Lung microvascular endothelial cell (primary cell): Measurements from ENCODE around the gene SRGAP1. TPM values are rescaled to one million over a fixed set of nuclear protein-coding genes. Genes with fewer than 3 reads are reported as not detected.
"Not testable (repeated sequence)": the region's sequence is repeated elsewhere in the genome, so short reads cannot be mapped to it uniquely, and the experiment has no call there.

Source experiments
- DNase-seq, 2 donors: peaks; one replicate each; pipeline versions ENCODE4 v3.0.0 to v3.0.0-alpha.2; 2010; ENCODE audit warnings: low read depth in 2 of 2
- total RNA-seq: library from RNA; depleted of rRNA; stranded (reverse); fragments of >200 nt; gene quantifications from 2 replicates; pipeline ENCODE4 v1.2.1, GENCODE V29; 2014

SRGAP1 gene
- total RNA-seq, 1 donor from 2014 or later, result 2.2 TPM

DNA sequence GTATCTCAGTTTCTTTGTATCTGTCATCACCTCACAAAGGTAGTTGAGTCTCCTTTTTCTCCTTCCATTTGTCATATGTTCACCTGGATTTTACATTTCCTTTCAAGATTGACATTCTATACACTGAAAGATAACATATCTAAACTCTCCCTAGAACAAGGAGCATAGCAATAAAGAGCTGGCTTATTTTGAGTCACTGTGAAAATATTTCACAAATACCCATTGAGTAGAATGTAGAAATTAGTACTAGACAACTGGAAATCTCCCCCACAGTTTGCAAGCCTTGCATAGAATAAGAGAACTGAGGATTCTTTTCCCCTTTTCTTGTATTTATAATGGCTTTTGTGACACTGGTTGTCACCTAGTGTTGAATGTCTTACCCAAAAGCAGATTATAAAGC is 266.4 kb downstream of the SRGAP1 start:
- no peak for DNase-seq

DNA sequence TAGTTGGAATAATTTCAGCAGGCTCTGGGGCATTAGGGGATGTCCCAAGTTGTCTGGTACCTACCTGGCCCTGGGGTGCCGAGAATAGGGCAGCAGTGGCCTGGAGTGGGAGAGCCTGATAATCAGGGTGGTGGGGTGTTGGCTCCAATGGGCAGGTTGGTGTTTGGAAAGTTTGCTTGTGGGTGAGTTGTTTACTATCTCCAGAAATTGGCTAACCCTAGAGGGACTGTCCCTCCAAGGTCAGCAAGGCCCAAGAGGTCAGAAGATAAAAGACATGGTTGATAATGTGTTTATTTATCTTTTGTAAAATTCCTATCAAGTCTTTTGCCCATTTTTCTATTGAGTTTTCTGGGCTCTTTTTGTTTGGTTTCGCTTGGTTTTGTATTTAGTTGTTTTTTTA is 272.5 kb downstream of the SRGAP1 start:
- no peak for DNase-seq

DNA sequence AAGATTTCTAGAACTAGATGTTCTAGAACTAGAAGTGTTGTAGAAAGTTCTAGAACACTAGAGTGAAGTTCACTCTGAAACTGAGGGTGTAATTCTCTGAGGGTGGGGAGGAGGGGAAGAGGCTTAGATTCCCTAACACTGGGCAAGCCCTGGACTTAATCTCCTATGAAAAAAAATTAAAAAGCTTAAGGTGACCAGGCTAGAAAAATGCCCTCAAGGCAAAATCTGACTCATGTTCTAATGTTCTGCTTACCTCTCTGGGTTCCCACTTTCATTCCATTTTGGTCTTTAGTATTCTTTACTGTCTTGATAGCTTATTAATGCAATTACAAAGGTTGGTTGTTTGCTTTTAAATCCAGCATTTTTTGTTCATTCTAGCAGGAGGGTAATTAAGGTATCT is 276.1 kb downstream of the SRGAP1 start:
- DNase-seq, result no peak

DNA sequence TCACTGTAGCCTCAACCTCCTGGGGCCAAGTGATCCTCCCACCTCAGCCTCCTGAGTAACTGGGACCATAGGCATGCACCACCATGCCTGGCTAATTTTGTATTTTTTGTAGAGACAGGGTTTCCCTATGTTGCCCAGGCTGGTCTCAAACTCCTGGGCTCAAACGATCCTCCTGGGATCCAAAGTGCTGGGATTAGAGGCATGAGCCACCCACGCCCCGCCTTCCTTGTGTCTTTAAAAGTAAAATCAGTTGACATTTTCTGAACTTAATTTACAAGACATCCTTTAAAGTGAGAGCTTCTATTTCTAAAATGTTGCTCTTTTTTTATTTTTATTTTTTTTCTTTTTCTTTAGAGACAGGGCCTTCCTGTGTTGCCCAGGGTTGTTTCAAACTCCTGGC is 276.6 kb downstream of the SRGAP1 start:
- DNase-seq, result not testable (repeated sequence)

DNA sequence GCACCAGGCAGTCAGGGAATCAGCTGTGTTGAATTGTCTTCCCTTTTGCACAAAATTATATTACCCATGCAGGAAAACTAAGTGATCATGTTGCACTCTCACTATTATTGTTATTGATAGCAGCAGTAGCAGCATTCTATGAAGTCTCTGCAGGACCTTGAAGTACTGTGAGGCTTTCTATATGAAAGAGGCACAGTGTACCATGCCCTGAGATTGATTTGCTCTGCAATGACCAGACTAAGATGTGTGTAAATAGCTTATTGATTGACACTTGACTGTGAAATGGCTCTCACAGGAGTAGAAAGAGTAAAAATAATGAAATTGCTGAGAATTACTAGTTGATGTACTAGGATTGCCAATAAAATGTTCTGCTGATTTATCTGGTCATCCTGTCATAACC is 277.7 kb downstream of the SRGAP1 start:
- DNase-seq, result no peak

DNA sequence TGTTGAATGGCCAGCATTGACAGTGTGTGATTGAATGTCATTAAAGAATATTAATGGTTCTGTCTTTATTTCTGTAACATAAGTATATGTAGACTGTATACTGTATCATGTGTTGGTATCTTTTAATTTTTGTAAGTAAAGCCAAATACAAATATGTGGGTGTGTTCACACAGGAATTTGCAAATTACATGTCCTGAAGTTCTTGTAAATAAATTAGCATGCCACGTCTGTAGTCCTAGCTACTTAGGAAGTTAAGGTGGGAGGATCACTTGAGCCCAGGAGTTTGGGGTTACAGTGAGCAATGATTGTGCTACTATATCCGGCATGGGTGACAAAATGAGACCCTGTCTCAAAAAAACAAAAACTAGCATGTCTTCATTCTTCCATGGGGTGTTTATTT is 278.5 kb downstream of the SRGAP1 start:
- DNase-seq, result no peak

DNA sequence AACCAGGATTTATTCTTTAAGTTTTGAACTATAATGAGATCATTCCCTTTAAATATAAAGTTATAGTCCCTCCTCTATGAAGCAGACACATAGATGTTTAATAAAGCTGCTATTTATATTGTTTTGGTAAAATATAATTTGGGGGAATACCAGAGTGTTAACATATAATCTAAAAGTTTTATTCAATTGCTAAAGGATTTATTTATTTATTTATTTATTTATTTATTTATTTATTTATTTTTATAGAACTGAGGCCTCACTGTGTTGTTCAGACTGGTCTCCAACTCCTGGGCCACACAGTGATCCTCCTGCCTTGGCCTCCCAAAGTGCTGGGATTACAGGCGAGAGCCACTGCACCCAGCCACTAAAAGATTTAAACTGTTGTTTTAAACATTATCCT is 278.9 kb downstream of the SRGAP1 start:
- DNase-seq, result no peak

DNA sequence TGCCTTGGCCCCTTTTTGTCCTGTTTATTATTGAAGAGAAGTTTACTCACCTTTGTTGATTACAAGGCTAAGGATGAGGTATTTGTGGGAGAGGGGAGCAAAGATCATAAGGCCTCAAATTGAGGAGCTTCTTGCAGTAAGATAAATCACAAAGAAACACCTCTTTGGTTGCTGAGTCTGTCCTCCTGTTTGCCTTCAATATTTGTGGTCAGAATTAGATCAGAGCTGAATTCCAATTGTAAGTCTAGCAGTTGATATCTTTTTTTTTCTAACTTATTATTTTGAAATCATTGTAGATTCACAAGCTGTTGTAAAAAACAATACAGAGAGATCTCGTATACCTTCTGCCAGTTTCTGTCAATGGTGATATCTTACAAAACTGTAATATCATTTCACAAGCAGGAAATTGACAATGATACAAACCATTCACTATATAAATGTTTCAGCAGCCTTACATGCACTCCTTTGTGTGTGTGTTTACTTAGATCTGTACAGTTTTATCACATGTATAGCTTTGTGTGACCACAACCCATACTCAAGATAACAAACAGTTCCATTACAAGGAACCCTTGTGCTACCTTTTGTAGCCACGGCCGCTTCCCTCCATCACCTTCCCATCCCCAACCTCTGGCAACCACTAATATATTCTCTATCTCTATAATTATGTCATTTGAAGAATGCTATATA is 280.2 kb downstream of the SRGAP1 start:
- DNase-seq, result no peak

DNA sequence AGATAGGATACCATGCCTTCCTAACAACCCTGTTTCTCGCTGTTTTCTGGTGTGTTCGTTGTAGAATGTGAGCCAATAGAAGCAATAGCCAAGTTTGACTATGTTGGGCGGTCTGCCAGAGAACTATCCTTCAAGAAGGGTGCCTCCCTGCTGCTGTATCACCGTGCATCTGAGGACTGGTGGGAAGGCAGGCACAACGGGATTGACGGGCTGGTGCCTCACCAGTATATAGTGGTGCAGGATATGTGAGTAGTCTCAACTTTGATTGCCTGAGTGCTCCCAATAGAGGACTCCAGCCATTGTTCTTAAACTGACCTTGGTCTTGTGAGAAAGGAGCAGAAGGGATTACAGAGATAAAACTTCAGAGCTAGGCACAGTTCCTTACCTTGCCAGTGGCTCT is 281.4 kb downstream of the SRGAP1 start:
- DNase-seq, result no peak

DNA sequence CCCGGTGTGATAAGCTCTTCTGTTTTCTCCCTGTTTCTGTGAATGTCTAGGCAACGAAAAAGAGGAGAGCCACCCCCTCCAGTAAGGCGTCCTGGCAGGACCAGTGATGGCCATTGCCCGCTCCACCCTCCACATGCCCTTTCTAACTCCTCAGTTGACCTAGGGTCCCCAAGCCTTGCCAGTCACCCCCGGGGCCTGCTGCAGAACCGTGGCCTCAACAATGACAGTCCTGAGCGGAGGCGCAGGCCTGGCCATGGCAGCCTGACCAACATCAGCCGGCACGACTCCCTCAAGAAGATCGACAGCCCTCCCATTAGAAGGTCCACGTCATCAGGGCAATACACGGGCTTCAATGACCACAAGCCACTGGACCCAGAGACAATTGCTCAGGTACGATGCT is 283.3 kb downstream of the SRGAP1 start:
- no peak for DNase-seq

DNA sequence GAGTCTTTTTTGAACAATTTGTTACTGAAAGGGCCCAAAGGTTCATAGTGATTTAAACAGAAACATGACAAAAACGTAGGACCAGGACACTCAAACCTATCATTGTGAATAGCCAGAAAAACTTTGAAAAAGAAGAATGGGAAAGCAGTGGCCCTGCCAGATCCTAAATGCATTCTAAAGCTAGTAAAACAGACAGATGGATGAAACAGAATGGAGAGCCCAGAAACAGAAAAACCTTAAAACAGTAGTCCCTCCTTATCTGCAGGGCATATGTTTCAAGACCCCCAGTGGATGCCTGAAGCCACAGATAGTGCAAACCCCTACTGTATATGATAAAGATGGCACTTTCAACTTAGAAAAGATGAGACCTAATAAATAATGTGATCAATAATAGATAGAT is 283.9 kb downstream of the SRGAP1 start:
- DNase-seq, result no peak

DNA sequence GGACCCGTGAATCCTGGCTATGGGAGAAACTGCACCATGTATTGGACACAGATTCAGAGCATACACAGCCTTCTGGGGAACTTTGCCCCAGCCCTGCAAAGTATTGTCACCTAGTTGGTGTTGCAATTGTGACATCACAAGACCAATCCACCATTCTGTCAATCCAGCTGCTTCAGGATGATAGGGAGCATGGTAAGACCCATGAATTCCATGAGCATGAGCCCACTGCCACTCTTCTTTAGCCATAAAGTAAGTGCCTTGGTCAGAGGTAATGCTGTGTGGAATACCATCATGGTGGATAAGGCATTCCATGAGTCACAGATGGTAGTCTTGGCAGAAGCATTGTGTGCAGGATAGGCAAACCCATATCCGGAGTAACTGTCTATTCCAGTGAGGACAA is 286.0 kb downstream of the SRGAP1 start:
- not testable (repeated sequence) for DNase-seq

DNA sequence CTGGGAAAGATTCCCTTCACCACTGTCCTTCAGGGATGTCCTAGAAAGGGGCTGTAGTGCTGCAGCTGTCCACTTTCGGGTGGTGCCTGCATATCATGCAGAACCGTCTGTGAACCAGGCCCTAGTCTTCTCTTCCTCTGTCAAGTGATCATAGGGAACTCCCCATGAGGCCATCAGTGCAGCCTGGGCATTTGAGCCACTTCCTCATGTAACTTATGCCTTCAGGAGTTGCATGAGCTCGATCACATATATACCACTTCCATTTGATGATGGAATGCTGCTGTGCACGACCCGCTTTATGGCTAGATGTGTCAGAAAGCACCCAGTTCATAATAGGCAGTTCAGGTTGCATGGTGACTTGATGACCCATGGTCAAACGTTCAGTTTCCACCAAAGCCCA is 287.0 kb downstream of the SRGAP1 start:
- DNase-seq, result not testable (repeated sequence)

DNA sequence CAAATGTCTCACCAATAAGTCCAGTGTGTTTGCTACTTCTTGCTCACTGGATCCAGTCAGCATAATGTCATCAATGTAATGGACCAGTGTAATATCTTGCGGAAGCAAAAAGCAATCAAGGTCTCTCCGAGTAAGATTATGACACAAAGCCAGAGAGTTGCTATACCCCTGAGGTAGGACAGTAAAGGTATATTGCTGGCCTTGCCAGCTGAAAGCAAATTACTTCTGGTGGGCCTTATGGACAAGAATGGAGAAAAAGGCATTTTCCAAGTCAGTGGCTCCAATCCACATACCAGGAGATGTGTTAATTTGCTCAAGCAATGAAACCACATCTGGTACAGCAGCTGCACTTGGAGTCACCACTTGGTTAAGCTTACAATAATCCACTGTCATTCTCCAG is 288.2 kb downstream of the SRGAP1 start:
- not testable (repeated sequence) for DNase-seq

DNA sequence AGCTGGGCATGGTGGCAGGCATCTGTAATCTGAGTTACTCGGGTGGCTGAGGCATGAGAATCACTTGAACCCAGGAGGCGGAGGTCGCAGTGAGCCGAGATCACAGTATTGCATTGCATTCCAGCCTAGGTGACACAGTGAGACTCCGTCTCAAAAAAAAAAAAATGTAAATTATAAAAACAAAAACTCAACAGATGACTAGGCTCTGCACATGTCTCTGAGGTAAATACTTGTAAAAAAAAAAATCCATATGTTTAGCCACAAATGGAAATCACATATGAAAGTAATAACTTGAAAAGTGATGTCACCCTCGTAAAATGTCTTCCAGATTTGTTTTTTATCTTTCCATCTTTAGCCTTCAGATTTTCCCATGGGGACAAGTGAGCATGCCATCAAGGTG is 292.6 kb downstream of the SRGAP1 start:
- DNase-seq, result no peak

DNA sequence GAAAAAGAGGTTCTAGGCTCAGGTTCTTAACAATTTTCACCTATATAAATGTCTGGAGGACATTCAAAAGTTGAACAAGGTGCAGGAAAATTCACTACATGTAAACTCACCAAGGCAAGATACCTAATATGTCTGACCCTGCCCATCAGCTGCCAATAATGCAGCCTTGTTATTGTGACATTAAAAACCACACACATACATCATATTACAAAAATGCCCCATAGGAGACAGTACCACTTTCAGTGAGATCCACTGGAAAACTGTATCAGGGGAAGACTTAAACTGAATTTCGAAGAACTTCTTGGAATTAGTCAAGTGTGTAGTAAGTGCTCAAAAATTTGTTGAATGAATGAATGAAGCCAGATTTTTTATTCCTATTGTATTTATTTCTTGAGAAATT is 294.5 kb downstream of the SRGAP1 start:
- DNase-seq, result no peak

DNA sequence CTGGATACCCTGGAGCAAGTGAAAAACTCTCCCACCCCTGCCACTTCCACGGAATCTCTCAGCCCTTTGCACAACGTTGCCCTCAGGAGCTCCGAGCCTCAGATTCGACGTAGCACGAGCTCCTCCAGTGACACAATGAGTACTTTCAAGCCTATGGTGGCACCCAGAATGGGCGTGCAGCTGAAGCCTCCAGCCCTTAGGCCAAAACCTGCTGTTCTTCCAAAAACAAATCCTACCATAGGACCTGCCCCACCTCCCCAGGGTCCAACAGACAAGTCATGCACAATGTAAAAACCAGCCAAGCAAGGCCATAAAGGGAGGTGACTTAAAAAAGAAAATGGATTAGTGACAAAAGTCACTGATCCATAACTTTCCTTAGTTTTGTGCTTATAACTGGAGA is 297.9 kb downstream of the SRGAP1 start:
- no peak for DNase-seq

DNA sequence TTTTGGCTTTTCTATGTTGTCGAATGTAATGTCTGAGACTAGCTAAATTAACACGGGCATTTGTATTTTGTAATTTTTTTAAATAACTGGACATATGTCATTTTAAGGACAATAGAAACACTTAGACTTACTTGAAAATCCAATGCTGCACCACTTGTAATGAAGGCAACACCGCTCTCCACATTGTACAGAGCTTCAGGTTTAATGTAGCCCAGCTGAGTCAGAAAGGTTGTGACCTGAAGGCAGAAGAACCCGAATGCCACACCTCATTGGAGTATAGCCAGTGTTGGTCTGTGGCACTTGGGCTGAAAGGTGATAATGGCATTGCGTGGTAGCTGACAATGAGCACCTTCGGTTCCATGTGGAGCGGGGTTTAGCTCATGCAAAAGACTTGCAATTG is 298.3 kb downstream of the SRGAP1 start:
- DNase-seq, result no peak

DNA sequence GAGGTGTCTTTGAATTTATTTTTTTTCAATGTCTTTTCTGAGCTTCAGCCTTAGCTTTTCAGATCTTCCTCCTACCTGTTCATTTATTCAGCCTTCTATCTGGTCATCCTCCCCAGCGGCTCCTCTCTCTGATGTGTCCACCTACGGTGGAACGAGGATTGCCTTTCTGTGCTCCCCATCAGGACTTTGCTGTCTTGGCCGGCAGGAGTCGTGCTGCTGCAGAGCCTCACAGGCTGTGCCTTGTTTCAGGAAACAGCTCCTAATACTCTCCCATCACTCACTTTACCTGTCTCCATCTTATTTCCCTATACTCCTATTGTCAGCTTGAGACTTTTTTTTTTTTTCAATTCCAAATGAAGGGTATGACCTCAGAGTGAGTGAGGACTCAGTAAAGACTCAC is 300.7 kb downstream of the SRGAP1 start:
- no peak for DNase-seq

DNA sequence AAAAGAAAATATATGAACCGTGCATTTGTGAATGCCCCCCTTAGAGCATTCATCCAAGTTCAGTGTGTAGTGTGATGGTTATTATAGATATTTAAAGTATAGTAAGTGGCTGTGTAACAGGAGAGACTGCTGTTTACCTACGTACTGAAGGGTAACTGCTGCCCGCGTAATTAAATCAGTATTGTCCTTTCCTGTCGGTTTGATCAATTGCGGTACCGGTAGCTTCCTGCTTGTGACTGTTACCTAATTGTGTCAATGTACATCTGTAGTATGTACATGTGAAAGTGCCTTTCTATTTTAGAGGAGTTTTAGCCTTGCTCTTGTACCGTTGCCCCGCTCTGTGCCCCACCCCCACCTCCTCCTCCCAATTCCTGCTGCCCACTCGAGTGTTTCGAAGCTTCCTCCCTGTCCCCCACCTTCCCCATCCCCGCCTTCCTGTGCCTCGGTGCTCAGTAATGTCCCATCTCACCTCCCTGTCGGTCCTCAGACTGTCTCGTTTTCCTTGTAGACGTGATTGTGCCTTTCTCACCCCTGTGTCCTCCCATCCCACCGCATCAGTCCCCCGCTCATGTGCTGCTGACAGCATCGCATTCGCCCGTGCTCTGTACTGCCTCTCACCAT is 302.6 kb downstream of the SRGAP1 start:
- DNase-seq, result no peak

DNA sequence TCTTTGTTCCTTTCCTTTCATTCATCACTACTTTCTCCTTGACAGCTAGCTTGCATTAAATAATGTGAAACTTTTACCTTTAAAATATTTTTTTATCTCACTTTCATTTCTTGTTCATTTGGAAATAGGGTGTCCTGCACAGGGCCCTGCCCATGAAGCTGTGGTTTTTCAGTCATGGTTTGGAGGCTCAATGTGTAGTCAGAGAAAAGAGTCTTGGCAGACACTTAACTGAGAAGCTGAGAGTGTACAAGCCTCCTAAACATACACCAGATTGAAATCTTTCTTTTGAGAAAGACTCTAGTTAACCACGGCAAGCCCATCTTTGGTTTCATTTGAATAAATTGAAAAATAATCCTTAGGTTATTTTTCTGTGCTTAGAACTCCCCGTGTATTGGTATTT is 303.4 kb downstream of the SRGAP1 start:
- no peak for DNase-seq

DNA sequence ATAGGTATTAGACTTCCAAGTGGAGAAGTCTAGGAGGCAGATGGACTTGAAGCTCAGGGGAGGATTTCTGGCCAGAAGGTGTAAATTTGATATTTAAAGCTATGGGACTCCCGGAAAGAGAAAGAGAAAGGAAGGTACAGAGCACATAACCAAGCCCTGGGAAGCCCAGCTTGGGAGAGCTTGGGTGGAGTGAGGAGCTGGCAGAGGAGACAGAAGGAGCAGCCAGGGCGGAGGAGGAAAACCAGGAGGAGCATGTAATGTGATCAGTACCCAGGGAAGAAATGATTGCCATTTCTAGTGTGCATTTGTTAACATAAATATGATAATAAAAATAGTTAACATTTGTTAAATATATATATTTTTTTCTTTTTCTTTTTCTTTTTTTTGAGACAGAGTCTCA is 310.2 kb downstream of the SRGAP1 start:
- DNase-seq, result no peak

DNA sequence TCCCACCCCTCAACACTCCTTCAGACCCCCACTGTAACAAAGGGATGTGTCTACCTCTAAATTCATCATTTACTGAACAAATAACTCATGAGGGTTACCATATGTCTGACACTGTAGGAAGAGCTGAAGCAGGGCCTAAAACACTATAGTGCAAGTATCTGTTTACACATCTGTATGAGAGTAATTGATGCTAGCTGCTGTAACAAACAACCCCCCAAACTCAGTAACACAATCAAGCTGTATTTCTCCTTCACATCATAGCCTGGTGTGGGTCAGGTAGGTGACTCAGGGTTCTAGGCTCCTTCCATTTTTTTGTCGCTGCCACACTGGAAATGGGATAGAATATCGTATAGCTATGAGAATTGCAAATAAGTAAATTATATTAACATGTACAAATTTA is 312.6 kb downstream of the SRGAP1 start:
- DNase-seq, result no peak
